Tibial nerve (tissue), 4 donors: Measurements from ENCODE around the gene WDR83.

ENCODE experiments used
- EP300 ChIP-seq, 2 donors: sonication (generic); formaldehyde crosslinking; IDR thresholded peaks; one replicate each; pipeline ENCODE4 v1.6.1; 2017; ENCODE audit warnings: antibody characterized with exemption in 2 of 2, mild to moderate bottlenecking in 1 of 2
- TF ChIP-seq, protein P1 (sequence below), 5 experiments: fragments of 200-600 bp in 3 of 5; fragments of 450-650 bp in 2 of 5; sonication (generic) in 3 of 5; IDR thresholded peaks; one replicate each; pipeline ENCODE4 v1.5.1; 2016 to 2019; ENCODE audit warnings: antibody characterized with exemption in 5 of 5, mild to moderate bottlenecking in 3 of 5, moderate library complexity in 2 of 5

DNA sequence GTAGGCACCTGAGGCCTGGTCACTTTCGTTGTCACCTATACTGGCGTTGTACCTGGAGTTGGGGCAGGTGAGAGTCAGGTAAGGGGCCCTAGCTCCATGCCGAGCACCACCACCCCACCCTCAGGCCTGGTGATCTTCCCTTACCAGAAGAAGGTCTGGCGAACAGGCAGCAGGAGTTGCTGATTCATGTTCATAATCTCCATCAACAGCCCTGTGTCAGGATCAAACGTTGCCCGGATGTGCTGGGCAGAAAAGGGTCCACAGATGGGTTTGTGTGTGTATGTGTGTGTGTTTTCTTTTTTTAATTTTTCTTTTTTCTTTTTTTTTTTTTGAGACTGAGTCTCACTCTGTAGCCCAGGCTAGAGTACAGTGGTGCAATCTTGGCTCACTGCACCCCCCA is 14.4 kb upstream of the WDR83 start:
- TF ChIP-seq, protein P1, sequence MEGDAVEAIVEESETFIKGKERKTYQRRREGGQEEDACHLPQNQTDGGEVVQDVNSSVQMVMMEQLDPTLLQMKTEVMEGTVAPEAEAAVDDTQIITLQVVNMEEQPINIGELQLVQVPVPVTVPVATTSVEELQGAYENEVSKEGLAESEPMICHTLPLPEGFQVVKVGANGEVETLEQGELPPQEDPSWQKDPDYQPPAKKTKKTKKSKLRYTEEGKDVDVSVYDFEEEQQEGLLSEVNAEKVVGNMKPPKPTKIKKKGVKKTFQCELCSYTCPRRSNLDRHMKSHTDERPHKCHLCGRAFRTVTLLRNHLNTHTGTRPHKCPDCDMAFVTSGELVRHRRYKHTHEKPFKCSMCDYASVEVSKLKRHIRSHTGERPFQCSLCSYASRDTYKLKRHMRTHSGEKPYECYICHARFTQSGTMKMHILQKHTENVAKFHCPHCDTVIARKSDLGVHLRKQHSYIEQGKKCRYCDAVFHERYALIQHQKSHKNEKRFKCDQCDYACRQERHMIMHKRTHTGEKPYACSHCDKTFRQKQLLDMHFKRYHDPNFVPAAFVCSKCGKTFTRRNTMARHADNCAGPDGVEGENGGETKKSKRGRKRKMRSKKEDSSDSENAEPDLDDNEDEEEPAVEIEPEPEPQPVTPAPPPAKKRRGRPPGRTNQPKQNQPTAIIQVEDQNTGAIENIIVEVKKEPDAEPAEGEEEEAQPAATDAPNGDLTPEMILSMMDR (IDR thresholded peaks at IDR 0.05), result no peak
- TF ChIP-seq EP300 (IDR thresholded peaks at IDR 0.05), result no peak
